ENCODE data around the gene DQX1.
A peak's percentile ranks its signal among the peaks of the same experiment; 100 is the strongest.

Gene DQX1

DNA sequence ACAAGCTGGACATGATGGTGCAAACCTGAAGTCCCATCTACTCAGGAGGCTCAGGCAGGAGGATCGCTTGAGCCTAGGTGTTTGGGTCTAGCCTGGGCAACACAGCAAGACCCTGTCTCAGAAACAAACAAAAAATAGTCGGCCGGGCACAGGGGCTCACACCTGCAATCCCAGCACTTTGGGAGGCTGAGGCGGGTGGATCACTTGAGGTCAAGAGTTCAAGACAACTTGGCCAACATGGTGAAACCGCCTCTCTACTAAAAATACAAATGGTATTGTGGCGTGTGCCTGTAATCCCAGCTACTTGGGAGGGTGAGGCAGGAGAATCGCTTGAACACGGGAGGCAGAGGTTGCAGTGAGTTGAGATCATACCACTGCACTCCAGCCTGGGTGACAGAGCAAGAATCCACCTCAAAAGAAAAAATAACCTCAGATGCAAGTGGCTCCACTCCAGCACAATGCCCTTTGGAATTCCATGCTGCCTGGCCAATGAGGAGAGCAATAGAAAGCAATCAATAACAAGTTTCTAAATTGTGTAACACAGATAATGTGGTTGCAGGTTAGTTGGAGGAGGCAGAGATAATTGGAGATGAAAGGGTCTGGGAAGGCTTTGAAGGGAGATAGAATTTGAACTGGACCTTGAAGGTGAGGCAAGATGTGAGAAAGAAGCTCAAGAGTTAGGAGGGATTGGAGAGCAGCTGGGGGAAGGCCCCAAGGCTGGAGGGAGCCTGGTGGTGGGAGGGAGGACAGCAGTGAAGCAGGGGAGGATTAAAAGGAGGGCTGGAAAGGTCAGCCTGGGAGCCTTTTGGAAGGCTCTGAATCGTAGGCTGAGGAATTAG, 37.2 kb downstream of the DQX1 start:
- no peak for TF ChIP-seq SIN3A (IDR thresholded peaks at IDR 0.05; ENCODE audit: borderline replicate concordance, insufficient read depth, low read length)
- TF ChIP-seq, protein P1, sequence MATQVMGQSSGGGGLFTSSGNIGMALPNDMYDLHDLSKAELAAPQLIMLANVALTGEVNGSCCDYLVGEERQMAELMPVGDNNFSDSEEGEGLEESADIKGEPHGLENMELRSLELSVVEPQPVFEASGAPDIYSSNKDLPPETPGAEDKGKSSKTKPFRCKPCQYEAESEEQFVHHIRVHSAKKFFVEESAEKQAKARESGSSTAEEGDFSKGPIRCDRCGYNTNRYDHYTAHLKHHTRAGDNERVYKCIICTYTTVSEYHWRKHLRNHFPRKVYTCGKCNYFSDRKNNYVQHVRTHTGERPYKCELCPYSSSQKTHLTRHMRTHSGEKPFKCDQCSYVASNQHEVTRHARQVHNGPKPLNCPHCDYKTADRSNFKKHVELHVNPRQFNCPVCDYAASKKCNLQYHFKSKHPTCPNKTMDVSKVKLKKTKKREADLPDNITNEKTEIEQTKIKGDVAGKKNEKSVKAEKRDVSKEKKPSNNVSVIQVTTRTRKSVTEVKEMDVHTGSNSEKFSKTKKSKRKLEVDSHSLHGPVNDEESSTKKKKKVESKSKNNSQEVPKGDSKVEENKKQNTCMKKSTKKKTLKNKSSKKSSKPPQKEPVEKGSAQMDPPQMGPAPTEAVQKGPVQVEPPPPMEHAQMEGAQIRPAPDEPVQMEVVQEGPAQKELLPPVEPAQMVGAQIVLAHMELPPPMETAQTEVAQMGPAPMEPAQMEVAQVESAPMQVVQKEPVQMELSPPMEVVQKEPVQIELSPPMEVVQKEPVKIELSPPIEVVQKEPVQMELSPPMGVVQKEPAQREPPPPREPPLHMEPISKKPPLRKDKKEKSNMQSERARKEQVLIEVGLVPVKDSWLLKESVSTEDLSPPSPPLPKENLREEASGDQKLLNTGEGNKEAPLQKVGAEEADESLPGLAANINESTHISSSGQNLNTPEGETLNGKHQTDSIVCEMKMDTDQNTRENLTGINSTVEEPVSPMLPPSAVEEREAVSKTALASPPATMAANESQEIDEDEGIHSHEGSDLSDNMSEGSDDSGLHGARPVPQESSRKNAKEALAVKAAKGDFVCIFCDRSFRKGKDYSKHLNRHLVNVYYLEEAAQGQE (IDR thresholded peaks at IDR 0.05; ENCODE audit: insufficient read depth in 1 of 2, low read depth in 2 of 2, low read length in 2 of 2), result no peak
- no peak for TF ChIP-seq POLR2AphosphoS5 (IDR thresholded peaks at IDR 0.05; ENCODE audit: low read depth, low read length)
- TF ChIP-seq FOXP2 (optimal IDR thresholded peaks at IDR 0.05; ENCODE audit: borderline replicate concordance, extremely low read depth, extremely low read length, insufficient read depth), result no peak
- TF ChIP-seq TAF1 (IDR thresholded peaks at IDR 0.05; ENCODE audit: borderline replicate concordance, insufficient read depth, low read length), result no peak

DNA sequence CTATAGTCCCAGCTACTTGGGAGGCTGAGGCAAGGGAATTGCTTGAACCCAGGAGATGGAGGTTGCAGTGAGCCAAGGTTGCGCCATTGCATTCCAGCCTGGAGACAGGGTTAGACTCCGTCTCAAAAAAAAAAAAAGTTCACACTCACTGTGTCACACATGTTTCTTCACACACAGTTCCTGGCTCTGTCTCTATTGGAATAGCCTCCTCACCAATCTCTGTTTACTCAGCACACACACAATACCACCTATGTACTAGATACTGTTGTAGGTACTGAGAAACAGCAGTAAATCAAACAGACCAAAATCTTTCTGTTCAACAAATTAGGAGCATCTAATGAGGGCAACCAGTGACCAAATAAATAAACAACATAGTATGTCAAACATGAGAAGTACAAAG, 39.9 kb downstream of the DQX1 start:
- no peak for TF ChIP-seq SIN3A (IDR thresholded peaks at IDR 0.05; ENCODE audit: borderline replicate concordance, insufficient read depth, low read length)
- TF ChIP-seq TAF1 (IDR thresholded peaks at IDR 0.05; ENCODE audit: borderline replicate concordance, insufficient read depth, low read length), result no peak
- TF ChIP-seq POLR2AphosphoS5 (IDR thresholded peaks at IDR 0.05; ENCODE audit: low read depth, low read length), result no peak
- TF ChIP-seq FOXP2 (optimal IDR thresholded peaks at IDR 0.05; ENCODE audit: borderline replicate concordance, extremely low read depth, extremely low read length, insufficient read depth), result no peak
- TF ChIP-seq, protein P1 (IDR thresholded peaks at IDR 0.05; ENCODE audit: insufficient read depth in 1 of 2, low read depth in 2 of 2, low read length in 2 of 2), result no peak

DNA sequence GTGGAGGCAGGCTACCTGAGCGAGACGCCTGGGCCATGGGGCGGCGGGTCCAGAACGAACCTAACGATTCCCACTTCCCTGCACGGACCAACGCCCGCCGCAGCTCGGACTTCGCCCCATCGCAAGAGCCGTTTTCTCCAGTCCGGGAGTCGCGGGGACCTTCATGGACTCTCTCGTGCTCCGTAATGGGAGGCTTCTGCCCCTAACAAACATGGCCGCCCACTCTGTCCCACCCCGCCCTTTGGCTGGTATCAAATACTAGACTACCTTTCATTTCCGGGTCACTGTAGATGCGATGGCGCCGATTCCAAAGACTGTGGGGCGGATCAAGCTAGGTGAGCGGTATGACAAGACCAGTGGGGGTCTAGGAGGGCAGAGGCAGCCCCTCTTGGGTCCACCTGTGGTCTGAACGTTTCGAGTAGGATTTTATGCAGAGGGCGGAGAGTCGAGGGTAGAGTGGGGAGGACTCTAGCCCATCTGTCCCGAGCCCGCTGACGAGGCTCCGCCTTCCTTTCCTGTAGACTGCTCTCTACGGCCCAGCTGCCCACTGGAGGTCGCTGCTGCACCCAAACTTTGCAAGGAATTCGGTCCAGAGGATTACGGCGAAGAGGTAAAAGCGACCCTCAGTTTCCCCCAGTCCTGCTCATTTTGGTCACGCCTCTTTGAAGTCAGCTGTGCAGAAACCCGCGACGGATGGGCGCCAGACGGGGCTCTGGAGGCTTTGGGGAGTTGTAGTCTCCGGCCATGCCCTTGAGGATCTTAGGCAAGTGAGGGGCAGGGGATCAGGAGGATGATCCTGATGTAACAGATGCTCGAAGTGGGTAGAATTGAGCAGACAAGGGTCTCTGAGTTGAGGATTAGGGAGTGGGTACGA, 43.0 kb downstream of the DQX1 start, which contains the start of the genes CCDC142 and TTC31:
Gene CCDC142 (minus strand): TSS at position 198 of the 874 bp plus-strand sequence. CDS start 161 bp downstream, at position 37.
Gene TTC31 (plus strand): TSS at position 281 of the 874 bp plus-strand sequence. CDS start 15 bp downstream, at position 296.
- peak; percentile 90 for TF ChIP-seq POLR2AphosphoS5 (IDR thresholded peaks at IDR 0.05; ENCODE audit: low read depth, low read length)
- peak; percentile 72 for TF ChIP-seq FOXP2 (optimal IDR thresholded peaks at IDR 0.05; ENCODE audit: borderline replicate concordance, extremely low read depth, extremely low read length, insufficient read depth)
- TF ChIP-seq SIN3A (IDR thresholded peaks at IDR 0.05; ENCODE audit: borderline replicate concordance, insufficient read depth, low read length), result 0 out of 2 replicates have a peak, but pooled peaks have one; percentile 59
- TF ChIP-seq TAF1 (IDR thresholded peaks at IDR 0.05; ENCODE audit: borderline replicate concordance, insufficient read depth, low read length), result peak; percentile 87
- TF ChIP-seq, protein P1 (IDR thresholded peaks at IDR 0.05; ENCODE audit: insufficient read depth in 1 of 2, low read depth in 2 of 2, low read length in 2 of 2), result 0 out of 4 replicates have a peak, but pooled peaks of 1 of the 2 experiments have one; percentile 39

DNA sequence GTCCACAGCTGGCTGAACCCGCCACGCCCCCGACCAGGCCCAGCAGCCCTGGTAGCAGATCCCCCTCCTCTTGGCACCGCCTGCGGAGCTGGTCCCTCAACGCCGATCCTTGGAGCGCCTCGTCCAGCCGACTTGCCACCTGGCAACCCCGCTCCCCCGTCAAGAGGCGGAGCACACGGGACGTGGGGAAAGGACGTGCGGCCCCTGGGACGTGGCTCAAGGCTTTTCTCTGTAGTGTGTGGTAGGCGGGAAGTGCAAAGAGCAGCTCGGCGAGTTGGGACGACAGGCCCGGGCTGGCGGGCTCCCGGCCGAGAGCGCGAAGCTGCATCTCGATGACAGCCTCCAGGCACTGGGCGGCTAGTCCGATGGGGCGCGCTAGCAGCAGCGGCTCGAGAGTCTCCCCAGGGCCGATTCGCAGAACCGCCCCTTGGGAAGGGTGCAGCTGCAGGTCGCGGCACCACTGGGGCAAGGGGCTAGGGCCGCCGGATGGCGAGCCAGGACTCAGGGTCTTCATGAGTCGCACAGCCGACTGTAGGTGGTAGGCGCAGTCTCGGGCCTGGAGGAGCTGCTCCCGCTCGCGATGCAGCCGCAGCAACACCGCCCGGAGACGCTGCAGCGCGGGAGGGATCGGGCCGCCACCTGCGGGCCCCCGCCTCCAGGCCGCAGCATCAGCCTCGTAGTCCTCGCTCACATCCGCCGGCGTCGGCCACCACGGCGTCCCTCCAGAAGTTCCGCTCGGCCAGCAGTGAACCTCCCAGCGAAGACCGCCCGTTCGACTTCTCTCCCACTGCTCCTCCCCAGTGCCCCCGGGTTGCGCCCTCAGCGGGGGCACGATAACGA, 43.9 kb downstream of the DQX1 start:
- TF ChIP-seq FOXP2 (optimal IDR thresholded peaks at IDR 0.05; ENCODE audit: borderline replicate concordance, extremely low read depth, extremely low read length, insufficient read depth) (peak; percentile 0), SIN3A (IDR thresholded peaks at IDR 0.05; ENCODE audit: borderline replicate concordance, insufficient read depth, low read length) (no peak)

All from PFSK-1 (cell line).